Liver (tissue), 9 donors: Measurements from ENCODE around the gene PSEN1. TPM values are rescaled to one million over a fixed set of nuclear protein-coding genes. Genes with fewer than 3 reads are reported as not detected.

Experiments
- DNase-seq: peaks from one replicate; pipeline ENCODE4 v3.0.0-alpha.2; 2017; ENCODE audit warnings: low spot score
- H3K27ac ChIP-seq, 2 donors: one replicate each; pipeline ENCODE4 v1.7.0; 2013; ENCODE audit warnings: inconsistent platforms in 2 of 2, low read length in 2 of 2, control low read depth in 1 of 2, low read depth in 1 of 2, mild to moderate bottlenecking in 1 of 2
- H3K27me3 ChIP-seq, 4 donors: one replicate each; pipeline versions ENCODE4 v1.6.1 to v1.7.0; 2013; ENCODE audit warnings: low read length in 3 of 4, inconsistent platforms in 1 of 4, mild to moderate bottlenecking in 1 of 4, moderate library complexity in 1 of 4; ENCODE audit not compliant: control insufficient read depth in 4 of 4, insufficient read depth in 4 of 4
- H3K36me3 ChIP-seq, 4 donors: one replicate each; pipeline versions ENCODE4 v1.6.1 to v1.7.0; 2013; ENCODE audit warnings: low read length in 3 of 4, mild to moderate bottlenecking in 3 of 4, low read depth in 1 of 4, moderate library complexity in 1 of 4; ENCODE audit not compliant: control insufficient read depth in 4 of 4, insufficient read depth in 3 of 4
- H3K4me1 ChIP-seq, 4 donors: one replicate each; pipeline versions ENCODE4 v1.6.1 to v1.7.0; 2013; ENCODE audit warnings: low read length in 3 of 4, mild to moderate bottlenecking in 3 of 4, moderate library complexity in 1 of 4; ENCODE audit not compliant: control insufficient read depth in 4 of 4, insufficient read depth in 4 of 4
- H3K4me3 ChIP-seq, 3 donors: one replicate each; pipeline versions ENCODE4 v1.6.1 to v1.7.0; 2013; ENCODE audit warnings: low read length in 3 of 3, control low read depth in 1 of 3, low read depth in 1 of 3, mild to moderate bottlenecking in 1 of 3
- H3K9ac ChIP-seq, 2 donors: one replicate each; pipeline ENCODE4 v1.7.0; 2013; ENCODE audit warnings: low read length in 2 of 2, mild to moderate bottlenecking in 2 of 2, moderate library complexity in 2 of 2, control low read depth in 1 of 2, low read depth in 1 of 2
- H3K9me3 ChIP-seq, 4 donors: one replicate each; pipeline versions ENCODE4 v1.6.1 to v1.7.0; 2013; ENCODE audit warnings: low read length in 3 of 4; ENCODE audit not compliant: control insufficient read depth in 4 of 4
- ATF3 ChIP-seq: IDR thresholded peaks from 2 replicates; pipeline ENCODE4 v1.6.1; 2016; ENCODE audit warnings: antibody characterized with exemption
- CTCF ChIP-seq: fragments of 150-350 bp; IDR thresholded peaks from 2 replicates; pipeline ENCODE4 v1.5.1; 2017; ENCODE audit warnings: improper control_type of control experiment, low read depth, low read length; ENCODE audit not compliant: missing input control
- EGR1 ChIP-seq, 2 donors: IDR thresholded peaks; 2 replicates each; pipeline ENCODE4 v1.6.1; 2016 to 2018; ENCODE audit warnings: antibody characterized with exemption in 2 of 2, low read depth in 2 of 2
- FOXA1 ChIP-seq: IDR thresholded peaks from 2 replicates; pipeline ENCODE4 v1.6.1; 2016; ENCODE audit warnings: antibody characterized with exemption
- FOXA2 ChIP-seq: IDR thresholded peaks from 2 replicates; pipeline ENCODE4 v1.6.1; 2016; ENCODE audit warnings: antibody characterized with exemption
- GABPA ChIP-seq, 2 donors: IDR thresholded peaks in 1 of 2; conservative IDR thresholded peaks in 1 of 2; 2 replicates each; pipeline ENCODE4 v1.6.1; 2016; ENCODE audit warnings: antibody characterized with exemption in 2 of 2, mild to moderate bottlenecking in 1 of 2, moderate library complexity in 1 of 2
- HNF4A ChIP-seq, 2 donors: conservative IDR thresholded peaks; 2 replicates each; pipeline ENCODE4 v1.6.1; 2016; ENCODE audit warnings: antibody characterized with exemption in 2 of 2, mild to moderate bottlenecking in 2 of 2
- HNF4G ChIP-seq: IDR thresholded peaks from 2 replicates; pipeline ENCODE4 v1.6.1; 2016; ENCODE audit warnings: antibody characterized with exemption
- JUND ChIP-seq, 2 donors: IDR thresholded peaks; 2 replicates each; pipeline ENCODE4 v1.6.1; 2016; ENCODE audit warnings: antibody characterized with exemption in 2 of 2
- MAX ChIP-seq: IDR thresholded peaks from 2 replicates; pipeline ENCODE4 v1.6.1; 2016; ENCODE audit warnings: antibody characterized with exemption
- NR2F2 ChIP-seq: IDR thresholded peaks from 2 replicates; pipeline ENCODE4 v1.6.1; 2016; ENCODE audit warnings: antibody characterized with exemption
- RAD21 ChIP-seq, 2 donors: IDR thresholded peaks; 2 replicates each; pipeline ENCODE4 v1.6.1; 2016; ENCODE audit warnings: antibody characterized with exemption in 2 of 2, mild to moderate bottlenecking in 2 of 2
- REST ChIP-seq: IDR thresholded peaks from 2 replicates; pipeline ENCODE4 v1.6.1; 2016; ENCODE audit warnings: antibody characterized with exemption, mild to moderate bottlenecking
- RXRA ChIP-seq, 2 donors: IDR thresholded peaks; 2 replicates each; pipeline ENCODE4 v1.6.1; 2017 to 2018; ENCODE audit warnings: antibody characterized with exemption in 2 of 2, mild to moderate bottlenecking in 1 of 2
- SP1 ChIP-seq: IDR thresholded peaks from 2 replicates; pipeline ENCODE4 v1.6.1; 2018; ENCODE audit warnings: antibody characterized with exemption, mild to moderate bottlenecking
- TAF1 ChIP-seq: conservative IDR thresholded peaks from 2 replicates; pipeline ENCODE4 v1.6.1; 2016; ENCODE audit warnings: antibody characterized with exemption, mild to moderate bottlenecking
- YY1 ChIP-seq: IDR thresholded peaks from 2 replicates; pipeline ENCODE4 v1.6.1; 2016; ENCODE audit warnings: antibody characterized with exemption, mild to moderate bottlenecking
- ZBTB33 ChIP-seq: IDR thresholded peaks from 2 replicates; pipeline ENCODE4 v1.6.1; 2016; ENCODE audit warnings: antibody characterized with exemption
- WGBS: extraction: QIAGEN DNeasy Blood & Tissue Kit; methylation state at CpG from one replicate; pipeline ENCODE4 v1.1.7; 2013; 5-methylcytosine and 5-hydroxymethylcytosine counted together
- polyA plus RNA-seq, 2 donors: library from polyadenylated mRNA; stranded (reverse) in 1 of 2; unstranded in 1 of 2; fragments of 200-250 nt in 1 of 2; fragments of >200 nt in 1 of 2; fragmentation: Nextera tagmentation in 1 of 2; extraction: Ambion mirVana in 1 of 2; gene quantifications; one replicate each; pipeline versions ENCODE4 v1.2.1 to v1.2.3, GENCODE V29; 2013 to 2015
- total RNA-seq, 2 donors: library from RNA; depleted of rRNA; stranded (reverse); fragments of >200 nt; gene quantifications; one replicate each; pipeline ENCODE4 v1.2.3, GENCODE V29; 2014
- donor health status: healthy.
- donor health status: healthy.
- donor health status: healthy.
- donor health status: healthy.
- donor health status: healthy.

The PSEN1 gene
- total and polyA plus RNA-seq, 4 donors: 10.4 to 36.2 (median 19.9) TPM

GRCh38 chr14:73136085-73136386 lies 271 bp upstream of the PSEN1 start:
- DNase-seq: no peak
- H3K9me3 ChIP-seq: no peaks in the 10 kb centered on the region
- no peak overlapping the region for H3K9ac ChIP-seq
- peak overlapping the region; percentile 85 to 99 (median 90) for H3K4me3 ChIP-seq
- peaks cover 5 to 16% (median 9%) of the 10 kb centered on the region in 4 donors for H3K4me1 ChIP-seq
- H3K36me3 ChIP-seq: peaks cover 0 to 2% (median 0%) of the 10 kb centered on the region in 4 donors
- H3K27me3 ChIP-seq: no peaks in the 10 kb centered on the region
- peak overlapping the region; percentile 93 to 94 for H3K27ac ChIP-seq
- WGBS: 6% methylated on average over 16 of the region's 16 CpGs
- no peak for TF ChIP-seq ZBTB33
- peak; percentile 3 for TF ChIP-seq YY1

- DNase-seq: no peak
- H3K27ac ChIP-seq: no peak overlapping the region
- H3K36me3 ChIP-seq: no peaks in the 10 kb centered on the region
- 97% methylated on average over 1 of the region's 1 CpG for WGBS
- no peak overlapping the region for H3K9ac ChIP-seq
- no peak overlapping the region for H3K4me3 ChIP-seq
- no peaks in the 10 kb centered on the region for H3K27me3 ChIP-seq
- H3K9me3 ChIP-seq: no peaks in the 10 kb centered on the region
- peaks cover 5 to 23% (median 18%) of the 10 kb centered on the region in 4 donors for H3K4me1 ChIP-seq
- TF ChIP-seq MAX: no peak
- TF ChIP-seq FOXA1: no peak
- TF ChIP-seq SP1: no peak
- TF ChIP-seq RAD21 (IDR thresholded peaks at IDR 0.05): no peak
- no peak for TF ChIP-seq CTCF
- TF ChIP-seq YY1: no peak
- TF ChIP-seq EGR1 (IDR thresholded peaks at IDR 0.05; ENCODE audit: low read depth in 2 of 2): no peak
- no peak for TF ChIP-seq NR2F2
- TF ChIP-seq JUND (IDR thresholded peaks at IDR 0.05): no peak
- no peak for TF ChIP-seq REST
- no peak for TF ChIP-seq FOXA2
- no peak for TF ChIP-seq ZBTB33
- TF ChIP-seq HNF4G: no peak
- no peak for TF ChIP-seq TAF1
- TF ChIP-seq ATF3: no peak
- TF ChIP-seq GABPA (IDR thresholded peaks at IDR 0.05 in 1 of 2, conservative IDR thresholded peaks at IDR 0.05 in 1 of 2): no peak
- TF ChIP-seq HNF4A (conservative IDR thresholded peaks at IDR 0.05): no peak
- TF ChIP-seq RXRA (IDR thresholded peaks at IDR 0.05): no peak
Measured at GRCh38 chr14:73140811-73141323, 4.6 kb downstream of the PSEN1 start.
